Suprapubic skin (tissue), 4 donors: ENCODE measurements around the gene CISD1.
A peak's percentile ranks its signal among the peaks of the same experiment; 100 is the strongest.

Experiments used
- CTCF ChIP-seq, 2 donors: fragments of 200-600 bp in 1 of 2; fragments of 450-650 bp in 1 of 2; sonication (generic) in 1 of 2; IDR thresholded peaks; one replicate each; pipeline ENCODE4 v1.5.1; 2016 to 2019; ENCODE audit warnings: antibody characterized with exemption in 2 of 2, mild to moderate bottlenecking in 1 of 2, moderate library complexity in 1 of 2
- POLR2A ChIP-seq, 2 donors: fragments of 450-650 bp; IDR thresholded peaks; one replicate each; pipeline ENCODE4 v1.6.1; 2017; ENCODE audit warnings: antibody characterized with exemption in 2 of 2, mild to moderate bottlenecking in 2 of 2, moderate library complexity in 2 of 2
- POLR2AphosphoS5 ChIP-seq, 3 donors: sonication (generic); formaldehyde crosslinking; IDR thresholded peaks; one replicate each; pipeline ENCODE4 v1.6.1; 2017; ENCODE audit warnings: antibody characterized with exemption in 3 of 3

DNA sequence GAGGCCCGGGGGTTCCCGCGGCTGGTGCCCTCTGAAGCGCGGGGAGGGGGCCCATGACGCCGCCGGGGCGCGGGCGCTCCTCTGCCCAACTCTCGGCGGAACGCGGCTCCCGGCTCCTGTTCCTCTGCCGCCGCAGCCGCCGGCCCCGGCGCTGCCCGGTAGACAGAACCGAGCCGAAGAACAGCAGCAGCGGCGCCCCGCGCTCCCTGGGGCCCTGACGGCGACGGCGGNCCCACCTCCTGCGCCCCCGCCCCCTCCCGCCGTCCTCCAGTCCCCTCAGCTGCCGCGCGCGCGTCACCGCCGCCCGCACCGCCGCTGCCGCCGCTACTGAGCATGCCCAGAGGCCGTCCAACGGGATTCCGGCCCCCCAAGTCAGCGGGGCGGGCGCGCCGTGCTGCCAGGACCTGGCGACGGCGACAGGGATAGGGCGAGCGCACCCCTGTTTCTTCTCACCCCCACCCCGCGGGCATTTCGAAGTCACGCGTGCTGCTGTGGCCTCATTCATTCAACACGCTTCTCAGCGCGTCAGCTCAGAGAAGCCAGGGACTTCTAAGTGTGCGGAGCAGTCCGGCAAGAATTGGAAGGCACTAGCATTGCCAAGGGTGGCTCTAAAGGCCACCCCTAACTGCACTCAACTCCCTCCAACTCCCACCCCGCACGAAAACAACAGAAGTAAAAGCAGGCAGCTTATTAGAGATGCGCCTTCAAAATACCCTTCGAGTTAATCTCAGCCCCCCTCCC, 1.1 kb upstream of the CISD1 start, which contains the start of gene IPMK:
- peak in 1 of 2 donors; percentile 80 for TF ChIP-seq POLR2A (IDR thresholded peaks at IDR 0.05)
- no peak for TF ChIP-seq CTCF (IDR thresholded peaks at IDR 0.05)
- peak in 1 of 3 donors; percentile 45 for TF ChIP-seq POLR2AphosphoS5 (IDR thresholded peaks at IDR 0.05)
